Keratinocyte (primary cell): ENCODE data around the gene IGHMBP2.

Experiments used
- EZH2 ChIP-seq: IDR thresholded peaks from one replicate; pipeline ENCODE4 v1.6.1; 2012; ENCODE audit warnings: inconsistent platforms, mild to moderate bottlenecking, low read length, moderate library complexity
- TF ChIP-seq, protein P1 (sequence below), 3 experiments: IDR thresholded peaks in 1 of 3; conservative IDR thresholded peaks in 1 of 3; optimal IDR thresholded peaks in 1 of 3; 2 replicates in 2 of 3; 3 replicates in 1 of 3; pipeline versions ENCODE3 to v1.5.1; 2011; ENCODE audit warnings: low read length in 3 of 3, mild to moderate bottlenecking in 3 of 3, moderate library complexity in 2 of 3, control low read depth in 1 of 3, inconsistent platforms in 1 of 3; ENCODE audit not compliant: insufficient read depth in 2 of 3; ENCODE audit errors: extremely low read depth in 1 of 3

DNA sequence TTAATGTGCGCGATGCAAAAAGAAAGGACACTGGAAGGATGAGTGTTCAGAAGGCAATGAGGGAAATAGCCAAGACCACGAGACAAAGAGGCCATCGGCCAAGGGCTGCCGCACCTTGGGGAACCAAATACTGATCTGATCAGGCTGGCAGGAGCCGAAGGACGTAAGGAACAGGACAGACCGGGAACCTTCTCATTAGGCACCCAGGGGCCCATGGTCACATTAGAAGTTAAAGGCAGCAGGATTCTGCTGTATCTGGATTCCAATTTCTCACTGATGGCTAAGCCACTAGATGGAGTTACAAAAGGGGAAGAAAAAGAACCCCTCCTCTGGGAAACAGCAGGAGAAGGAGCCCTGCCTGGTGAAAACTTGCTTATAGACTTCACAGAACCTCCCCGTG is 33.2 kb upstream of the IGHMBP2 start:
- TF ChIP-seq, protein P1, sequence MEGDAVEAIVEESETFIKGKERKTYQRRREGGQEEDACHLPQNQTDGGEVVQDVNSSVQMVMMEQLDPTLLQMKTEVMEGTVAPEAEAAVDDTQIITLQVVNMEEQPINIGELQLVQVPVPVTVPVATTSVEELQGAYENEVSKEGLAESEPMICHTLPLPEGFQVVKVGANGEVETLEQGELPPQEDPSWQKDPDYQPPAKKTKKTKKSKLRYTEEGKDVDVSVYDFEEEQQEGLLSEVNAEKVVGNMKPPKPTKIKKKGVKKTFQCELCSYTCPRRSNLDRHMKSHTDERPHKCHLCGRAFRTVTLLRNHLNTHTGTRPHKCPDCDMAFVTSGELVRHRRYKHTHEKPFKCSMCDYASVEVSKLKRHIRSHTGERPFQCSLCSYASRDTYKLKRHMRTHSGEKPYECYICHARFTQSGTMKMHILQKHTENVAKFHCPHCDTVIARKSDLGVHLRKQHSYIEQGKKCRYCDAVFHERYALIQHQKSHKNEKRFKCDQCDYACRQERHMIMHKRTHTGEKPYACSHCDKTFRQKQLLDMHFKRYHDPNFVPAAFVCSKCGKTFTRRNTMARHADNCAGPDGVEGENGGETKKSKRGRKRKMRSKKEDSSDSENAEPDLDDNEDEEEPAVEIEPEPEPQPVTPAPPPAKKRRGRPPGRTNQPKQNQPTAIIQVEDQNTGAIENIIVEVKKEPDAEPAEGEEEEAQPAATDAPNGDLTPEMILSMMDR (optimal IDR thresholded peaks at IDR 0.05 in 1 of 3, IDR thresholded peaks at IDR 0.05 in 1 of 3, conservative IDR thresholded peaks at IDR 0.05 in 1 of 3; ENCODE audit: extremely low read depth in 1 of 3, insufficient read depth in 2 of 3, low read length in 3 of 3), result no peak
- TF ChIP-seq EZH2, result no peak
